OCI-LY3 (cell line): ENCODE data around the gene CXCL13.

Source experiments
- CTCF ChIP-seq: fragments of 200-600, 300-600 bp; sonication (generic); IDR thresholded peaks from 2 replicates; pipeline ENCODE4 v1.5.1; 2014; ENCODE audit warnings: antibody characterized with exemption, low read length, low read depth
- EZH2phosphoT487 ChIP-seq: fragments of 200-600 bp; shearing (Covaris generic); IDR thresholded peaks from 2 replicates; pipeline ENCODE4 v1.6.1; 2018; ENCODE audit warnings: antibody characterized with exemption, mixed run types, low read depth

- TF ChIP-seq CTCF = no peak
- TF ChIP-seq EZH2phosphoT487 = no peak
Measured at GRCh38 chr4:77576351-77576750, 29.3 kb upstream of the CXCL13 start.
